Activated CD4-positive, CD25-positive, alpha-beta regulatory T cell treated with anti-CD3 and anti-CD28 coated beads, Interleukin-2, amount 50 U/mL, for 24 hours (primary cell): ENCODE results near the gene FERMT1.
"Not testable (repeated sequence)": the region's sequence is repeated elsewhere in the genome, so short reads cannot be mapped to it uniquely, and the experiment has no call there.

Experiments used
- ATAC-seq, 2 donors: fragments of 150-1000 bp; cut with Tn5 transposase; one replicate each; pipeline ENCODE4 v1.10.0; 2021; ENCODE audit warnings: mild to moderate bottlenecking in 1 of 2, moderate library complexity in 1 of 2

The FERMT1 gene

GRCh38 chr20:6114696-6115095 is 8.1 kb downstream of the FERMT1 start:
- no peak for ATAC-seq

GRCh38 chr20:6113951-6114350 is 8.9 kb downstream of the FERMT1 start:
- no peak for ATAC-seq

- not testable (repeated sequence) for ATAC-seq
These were observed 9.9 kb downstream of the FERMT1 start for GRCh38 chr20:6112965-6113364.

GRCh38 chr20:6108330-6108729 is 14.5 kb downstream of the FERMT1 start:
- no peak for ATAC-seq

- no peak for ATAC-seq
These were observed 18.2 kb downstream of the FERMT1 start for GRCh38 chr20:6104493-6105188.

GRCh38 chr20:6103301-6103700 is 19.5 kb downstream of the FERMT1 start:
- ATAC-seq, result no peak

GRCh38 chr20:6101346-6101745 is 21.5 kb downstream of the FERMT1 start:
- ATAC-seq, result no peak

GRCh38 chr20:6100246-6100645 is 22.6 kb downstream of the FERMT1 start:
- no peak for ATAC-seq

- no peak for ATAC-seq
These were observed 23.0 kb downstream of the FERMT1 start for GRCh38 chr20:6099819-6100218.

GRCh38 chr20:6095409-6095808 is 27.4 kb downstream of the FERMT1 start:
- ATAC-seq, result no peak

GRCh38 chr20:6094565-6094964 is 28.3 kb downstream of the FERMT1 start:
- no peak for ATAC-seq

GRCh38 chr20:6094063-6094462 is 28.8 kb downstream of the FERMT1 start:
- no peak for ATAC-seq

GRCh38 chr20:6091661-6092060 is 31.2 kb downstream of the FERMT1 start:
- ATAC-seq, result no peak

- no peak for ATAC-seq
These were observed 36.0 kb downstream of the FERMT1 start for GRCh38 chr20:6086868-6087267.

GRCh38 chr20:6083926-6084325 is 38.9 kb downstream of the FERMT1 start:
- no peak for ATAC-seq

GRCh38 chr20:6081236-6081635 is 41.6 kb downstream of the FERMT1 start:
- ATAC-seq, result no peak

GRCh38 chr20:6079016-6079415 is 43.8 kb downstream of the FERMT1 start:
- ATAC-seq, result no peak

GRCh38 chr20:6075428-6076219 is 47.2 kb downstream of the FERMT1 start:
- no peak for ATAC-seq

GRCh38 chr20:6074784-6075183 is 48.0 kb downstream of the FERMT1 start:
- no peak for ATAC-seq

- ATAC-seq, result no peak
These were observed 48.7 kb downstream of the FERMT1 start for GRCh38 chr20:6074145-6074561.

GRCh38 chr20:6070829-6071695 is 51.8 kb downstream of the FERMT1 start:
- no peak for ATAC-seq

- ATAC-seq, result no peak
These were observed 53.2 kb downstream of the FERMT1 start for GRCh38 chr20:6069669-6070068.

GRCh38 chr20:6067763-6068318 is 55.0 kb downstream of the FERMT1 start:
- ATAC-seq, result no peak
